HEK293 (cell line): Measurements from ENCODE around the gene ZFR2.

Experiments
- KLF9 ChIP-seq: fragments of 450-650 bp; formaldehyde crosslinking; IDR thresholded peaks from 2 replicates; pipeline ENCODE4 v1.5.1; 2016; ENCODE audit warnings: missing biosample characterization, missing genetic modification characterization, low read depth
- MZF1 ChIP-seq: fragments of 450-650 bp; formaldehyde crosslinking; IDR thresholded peaks from 2 replicates; pipeline ENCODE4 v1.5.1; 2017; ENCODE audit warnings: missing biosample characterization, missing genetic modification characterization, borderline replicate concordance
- REST ChIP-seq: fragments of 450-650 bp; formaldehyde crosslinking; IDR thresholded peaks from 2 replicates; pipeline ENCODE4 v1.5.1; 2016; ENCODE audit warnings: missing biosample characterization, missing genetic modification characterization
- ZBTB11 ChIP-seq: fragments of 450-650 bp; formaldehyde crosslinking; conservative IDR thresholded peaks from 2 replicates; pipeline ENCODE4 v1.5.1; 2016; ENCODE audit warnings: low read depth, missing biosample characterization, missing genetic modification characterization
- ZBTB21 ChIP-seq: fragments of 450-650 bp; formaldehyde crosslinking; IDR thresholded peaks from 2 replicates; pipeline ENCODE4 v1.5.1; 2017; ENCODE audit warnings: missing biosample characterization, missing genetic modification characterization
- ZFP41 ChIP-seq: fragments of 450-650 bp; formaldehyde crosslinking; IDR thresholded peaks from 2 replicates; pipeline ENCODE4 v1.5.1; 2016; ENCODE audit warnings: missing biosample characterization, missing genetic modification characterization, borderline replicate concordance
- ZIC2 ChIP-seq: fragments of 450-650 bp; formaldehyde crosslinking; IDR thresholded peaks from 2 replicates; pipeline ENCODE4 v1.5.1; 2016; ENCODE audit warnings: missing biosample characterization, missing genetic modification characterization
- ZNF121 ChIP-seq: fragments of 450-650 bp; formaldehyde crosslinking; IDR thresholded peaks from 2 replicates; pipeline ENCODE4 v1.5.1; 2016; ENCODE audit warnings: missing biosample characterization, missing genetic modification characterization
- ZNF184 ChIP-seq: fragments of 450-650 bp; IDR thresholded peaks from 2 replicates; pipeline ENCODE4 v1.5.1; 2018; ENCODE audit warnings: missing biosample characterization, mild to moderate bottlenecking, missing genetic modification characterization
- ZNF341 ChIP-seq: fragments of 450-650 bp; formaldehyde crosslinking; IDR thresholded peaks from 2 replicates; pipeline ENCODE4; 2016; ENCODE audit warnings: low read depth, missing biosample characterization, missing genetic modification characterization
- ZNF350 ChIP-seq: fragments of 450-650 bp; formaldehyde crosslinking; IDR thresholded peaks from 2 replicates; pipeline ENCODE4 v1.5.0; 2017; ENCODE audit warnings: missing biosample characterization, mild to moderate bottlenecking, missing genetic modification characterization
- ZSCAN16 ChIP-seq: fragments of 450-650 bp; formaldehyde crosslinking; IDR thresholded peaks from 2 replicates; pipeline ENCODE4 v1.5.1; 2016; ENCODE audit warnings: missing biosample characterization, missing genetic modification characterization
- TF ChIP-seq, protein P1 (sequence below): fragments of 450-650 bp; formaldehyde crosslinking; IDR thresholded peaks from 2 replicates; pipeline ENCODE4 v1.5.1; 2016; ENCODE audit warnings: missing biosample characterization, missing genetic modification characterization

DNA sequence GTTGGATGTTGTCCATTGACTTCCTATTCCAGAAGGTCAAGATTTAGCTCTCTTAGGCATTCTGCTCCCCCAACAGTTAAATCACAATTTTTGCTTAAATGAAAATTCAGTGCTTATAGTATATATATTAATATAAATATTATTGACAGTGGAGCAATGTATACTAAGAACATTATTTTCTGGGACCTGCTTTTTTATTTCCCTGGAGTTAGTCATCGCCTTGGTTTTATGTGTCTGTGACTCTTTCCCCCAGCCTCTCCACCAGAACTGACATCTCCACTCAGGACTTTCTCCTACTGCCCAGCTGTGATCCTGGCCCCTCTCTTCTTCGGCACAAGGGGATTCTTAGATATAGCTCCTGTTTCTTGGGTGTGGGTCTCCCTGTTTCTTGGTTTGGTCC, 72.5 kb downstream of the ZFR2 start:
- TF ChIP-seq ZIC2 (tag by site-specific recombination) (no peak), ZNF350 (tag by site-specific recombination) (no peak), ZBTB21 (tag by site-specific recombination) (no peak), ZFP41 (tag by site-specific recombination) (no peak), MZF1 (tag by site-specific recombination) (no peak), KLF9 (no peak), ZNF121 (tag by site-specific recombination) (no peak), ZNF184 (tag by site-specific recombination) (no peak), REST (tag by site-specific recombination) (no peak), ZSCAN16 (tag by site-specific recombination) (no peak), ZBTB11 (tag by site-specific recombination) (no peak), ZNF341 (tag by site-specific recombination) (no peak)
- TF ChIP-seq, protein P1, sequence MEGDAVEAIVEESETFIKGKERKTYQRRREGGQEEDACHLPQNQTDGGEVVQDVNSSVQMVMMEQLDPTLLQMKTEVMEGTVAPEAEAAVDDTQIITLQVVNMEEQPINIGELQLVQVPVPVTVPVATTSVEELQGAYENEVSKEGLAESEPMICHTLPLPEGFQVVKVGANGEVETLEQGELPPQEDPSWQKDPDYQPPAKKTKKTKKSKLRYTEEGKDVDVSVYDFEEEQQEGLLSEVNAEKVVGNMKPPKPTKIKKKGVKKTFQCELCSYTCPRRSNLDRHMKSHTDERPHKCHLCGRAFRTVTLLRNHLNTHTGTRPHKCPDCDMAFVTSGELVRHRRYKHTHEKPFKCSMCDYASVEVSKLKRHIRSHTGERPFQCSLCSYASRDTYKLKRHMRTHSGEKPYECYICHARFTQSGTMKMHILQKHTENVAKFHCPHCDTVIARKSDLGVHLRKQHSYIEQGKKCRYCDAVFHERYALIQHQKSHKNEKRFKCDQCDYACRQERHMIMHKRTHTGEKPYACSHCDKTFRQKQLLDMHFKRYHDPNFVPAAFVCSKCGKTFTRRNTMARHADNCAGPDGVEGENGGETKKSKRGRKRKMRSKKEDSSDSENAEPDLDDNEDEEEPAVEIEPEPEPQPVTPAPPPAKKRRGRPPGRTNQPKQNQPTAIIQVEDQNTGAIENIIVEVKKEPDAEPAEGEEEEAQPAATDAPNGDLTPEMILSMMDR: no peak
